PFSK-1 (cell line): ENCODE measurements around the gene LENG9.

Source experiments
- REST ChIP-seq, 2 experiments: IDR thresholded peaks; 2 replicates each; pipeline versions ENCODE4 v1.6.1 to v1.8.0; 2011 to 2012; ENCODE audit warnings: low read depth in 2 of 2, low read length in 2 of 2, control low read depth in 1 of 2, inconsistent platforms in 1 of 2, mild to moderate bottlenecking in 1 of 2, moderate library complexity in 1 of 2; ENCODE audit not compliant: insufficient read depth in 1 of 2
- TAF1 ChIP-seq: IDR thresholded peaks from 2 replicates; pipeline ENCODE4 v1.6.1; 2012; ENCODE audit warnings: low read length, control low read depth, borderline replicate concordance; ENCODE audit not compliant: insufficient read depth

GRCh38 chr19:54485851-54486250, 22.3 kb upstream of the LENG9 start:
- TF ChIP-seq REST (IDR thresholded peaks at IDR 0.05; ENCODE audit: insufficient read depth in 1 of 2, low read depth in 2 of 2, low read length in 2 of 2), result no peak
- TF ChIP-seq TAF1, result no peak
